ENCODE measurements around the gene SNX8.

SNX8 gene

DNA sequence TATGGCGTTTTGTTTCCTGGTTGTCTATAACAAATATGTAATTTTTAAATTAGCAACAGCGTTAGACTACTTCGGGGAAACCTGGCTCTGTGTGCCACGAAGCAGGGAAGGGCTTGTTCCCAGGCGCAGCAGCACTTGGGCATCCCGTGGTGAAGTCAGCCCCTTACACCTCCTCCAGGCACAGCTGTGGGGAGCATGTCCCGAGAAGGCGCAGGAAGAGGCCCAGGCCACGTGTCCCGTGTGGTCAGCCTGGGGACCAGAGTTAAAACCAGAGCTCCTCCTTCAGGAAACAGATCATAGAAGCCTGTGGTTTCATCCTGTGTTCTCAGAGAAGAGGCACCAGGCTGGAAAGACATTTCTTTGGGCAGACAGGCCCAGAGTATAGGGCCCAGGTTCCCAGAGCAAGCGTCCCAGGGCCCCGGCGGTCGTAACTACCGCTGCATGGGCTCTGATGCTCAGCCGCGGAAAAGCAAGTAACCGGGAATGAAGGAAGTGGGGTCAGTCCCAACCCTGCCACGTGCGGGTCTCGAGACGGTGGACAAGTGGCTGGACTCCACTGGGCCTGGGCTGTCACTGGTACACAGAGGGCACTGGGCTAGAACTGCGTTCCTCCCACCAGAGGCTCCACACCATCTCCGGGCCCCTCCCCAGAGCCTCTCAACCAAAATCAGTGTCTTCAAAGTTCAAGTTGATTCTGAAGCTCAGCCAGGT is 65.1 kb downstream of the SNX8 start:
- Histone ChIP-seq H3K9me3 (ENCODE audit: insufficient read depth, low read depth, low read length) (no peaks in the 10 kb centered on the region), H3K4me1 (ENCODE audit: insufficient read depth, low read length) (no peaks in the 10 kb centered on the region), H3K27me3 (ENCODE audit: insufficient read depth, low read length) (no peaks in the 10 kb centered on the region), H3K36me3 (ENCODE audit: insufficient read depth, low read depth, low read length) (peaks cover 12% of the 10 kb centered on the region), H3K4me3 (ENCODE audit: low read length) (no peak overlapping the region), H3K27ac (ENCODE audit: low read length) (no peak overlapping the region), H3K9ac (ENCODE audit: low read depth, low read length) (no peak overlapping the region)

DNA sequence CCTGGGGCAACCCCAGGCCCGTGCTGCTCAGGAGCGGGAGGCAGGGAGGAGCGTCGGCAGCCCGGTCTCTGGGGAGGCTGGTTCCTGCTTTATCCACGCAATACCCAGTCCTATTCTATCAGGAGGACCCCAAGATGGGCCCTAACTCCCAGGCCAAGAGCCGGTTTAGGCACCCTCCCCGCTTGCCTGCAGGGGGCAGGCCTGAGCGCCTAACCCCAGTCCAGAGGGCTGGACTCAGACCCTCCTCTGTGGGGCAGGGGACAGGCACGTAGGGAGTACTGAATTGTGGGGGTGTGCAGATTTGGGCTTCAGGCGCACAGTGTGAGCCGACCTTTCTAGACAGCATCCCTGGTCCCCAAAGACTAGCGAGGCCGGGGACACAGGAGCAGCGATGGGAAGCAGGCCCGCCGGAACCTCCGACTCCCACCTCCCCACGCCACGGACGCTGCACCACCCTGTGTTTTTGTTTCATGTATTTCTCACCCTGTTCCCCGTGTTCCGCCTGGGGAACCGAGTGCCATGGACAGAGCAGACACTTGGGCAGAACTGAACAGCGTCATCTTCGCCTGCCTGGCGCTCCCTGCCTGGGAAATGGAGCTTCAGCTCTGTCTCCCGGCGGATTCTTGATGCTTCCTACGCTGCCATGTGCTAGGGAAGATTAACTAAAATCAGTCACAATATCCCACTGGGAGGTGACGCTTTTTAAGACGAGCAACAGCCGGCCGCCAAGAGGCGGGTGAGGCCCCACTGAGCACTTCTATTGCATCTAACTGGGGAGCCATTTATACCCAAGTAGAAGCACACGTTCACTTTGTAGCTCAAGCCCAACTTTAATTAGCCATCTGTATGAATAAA is 66.9 kb downstream of the SNX8 start:
- H3K36me3 ChIP-seq (ENCODE audit: insufficient read depth, low read depth, low read length), result peaks cover 12% of the 10 kb centered on the region
- no peak overlapping the region for H3K27ac ChIP-seq (ENCODE audit: low read length)
- no peak overlapping the region for H3K4me3 ChIP-seq (ENCODE audit: low read length)
- H3K9me3 ChIP-seq (ENCODE audit: insufficient read depth, low read depth, low read length), result no peaks in the 10 kb centered on the region
- no peaks in the 10 kb centered on the region for H3K4me1 ChIP-seq (ENCODE audit: insufficient read depth, low read length)
- no peaks in the 10 kb centered on the region for H3K27me3 ChIP-seq (ENCODE audit: insufficient read depth, low read length)
- H3K9ac ChIP-seq (ENCODE audit: low read depth, low read length), result peak overlapping the region; percentile 41; the same call in 1 of the 2 replicates

DNA sequence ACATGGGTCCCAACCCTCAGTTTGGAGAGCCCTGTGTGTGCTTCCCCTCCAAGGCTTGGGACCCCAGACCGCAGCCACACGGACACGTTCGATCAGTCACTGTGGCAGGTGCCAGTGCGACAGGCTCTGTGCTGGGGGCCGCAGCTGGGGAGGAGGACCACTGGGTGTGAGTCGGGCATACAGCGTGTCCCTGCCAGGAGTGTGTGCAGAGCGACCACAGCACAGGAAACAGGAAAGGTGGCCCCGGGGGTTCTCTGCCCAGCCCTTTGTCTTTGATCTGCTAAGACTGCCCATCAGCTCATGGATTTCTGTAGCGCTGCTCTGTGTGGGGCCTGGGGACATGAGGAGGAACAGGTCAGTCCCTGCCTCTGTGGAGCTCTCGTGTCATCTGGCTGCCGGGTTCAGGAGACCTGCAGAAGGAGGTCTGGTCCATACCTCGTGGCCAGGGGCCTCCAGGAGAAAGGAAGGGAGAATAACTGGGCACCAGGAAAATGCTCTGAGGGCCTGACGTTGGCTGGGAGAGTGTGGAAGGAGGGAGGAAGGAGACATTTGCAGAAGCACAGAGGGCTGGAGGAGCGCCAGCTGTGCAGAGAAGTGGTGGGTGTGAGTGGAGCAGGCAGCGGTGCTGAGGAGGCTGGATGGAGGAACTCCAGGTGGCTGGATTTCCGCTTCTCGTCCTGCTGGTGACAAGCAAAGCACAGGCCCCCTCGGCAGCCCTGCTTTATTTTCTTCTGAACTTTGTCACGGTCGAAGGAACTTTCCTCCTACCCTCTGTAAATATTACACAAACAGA is 68.2 kb downstream of the SNX8 start:
- Histone ChIP-seq H3K27ac (ENCODE audit: low read length) (no peak overlapping the region), H3K9me3 (ENCODE audit: insufficient read depth, low read depth, low read length) (no peaks in the 10 kb centered on the region), H3K9ac (ENCODE audit: low read depth, low read length) (no peak overlapping the region), H3K4me1 (ENCODE audit: insufficient read depth, low read length) (no peaks in the 10 kb centered on the region), H3K4me3 (ENCODE audit: low read length) (no peak overlapping the region), H3K36me3 (ENCODE audit: insufficient read depth, low read depth, low read length) (peaks cover 12% of the 10 kb centered on the region), H3K27me3 (ENCODE audit: insufficient read depth, low read length) (no peaks in the 10 kb centered on the region)

DNA sequence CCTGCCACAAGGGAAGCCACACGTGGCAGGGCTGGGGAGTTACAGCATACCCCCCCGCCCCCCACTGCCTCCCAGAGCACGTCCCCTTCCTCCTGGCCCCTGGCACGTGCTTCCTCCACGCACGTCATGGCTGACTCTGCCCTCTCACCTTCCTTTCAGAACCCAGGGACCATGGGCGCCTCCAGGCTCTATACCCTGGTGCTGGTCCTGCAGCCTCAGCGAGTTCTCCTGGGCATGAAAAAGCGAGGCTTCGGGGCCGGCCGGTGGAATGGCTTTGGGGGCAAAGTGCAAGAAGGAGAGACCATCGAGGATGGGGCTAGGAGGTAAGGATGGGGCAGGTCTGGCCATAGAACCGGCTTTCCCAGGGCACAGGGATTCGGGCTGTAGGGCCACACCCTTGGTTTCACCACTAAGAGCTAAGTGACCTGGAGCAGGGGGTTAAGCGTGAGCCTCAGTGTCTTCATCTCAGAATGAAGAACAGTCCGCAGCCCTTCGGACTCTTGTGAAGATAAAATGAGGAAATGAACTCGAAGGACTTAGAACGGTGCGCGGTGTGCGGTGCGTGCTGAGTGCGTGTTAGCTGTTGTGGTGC is 69.7 kb downstream of the SNX8 start:
- Histone ChIP-seq H3K4me3 (ENCODE audit: low read length) (no peak overlapping the region), H3K9ac (ENCODE audit: low read depth, low read length) (no peak overlapping the region), H3K36me3 (ENCODE audit: insufficient read depth, low read depth, low read length) (peaks cover 15% of the 10 kb centered on the region), H3K9me3 (ENCODE audit: insufficient read depth, low read depth, low read length) (no peaks in the 10 kb centered on the region), H3K27me3 (ENCODE audit: insufficient read depth, low read length) (no peaks in the 10 kb centered on the region), H3K27ac (ENCODE audit: low read length) (no peak overlapping the region), H3K4me1 (ENCODE audit: insufficient read depth, low read length) (no peaks in the 10 kb centered on the region)

DNA sequence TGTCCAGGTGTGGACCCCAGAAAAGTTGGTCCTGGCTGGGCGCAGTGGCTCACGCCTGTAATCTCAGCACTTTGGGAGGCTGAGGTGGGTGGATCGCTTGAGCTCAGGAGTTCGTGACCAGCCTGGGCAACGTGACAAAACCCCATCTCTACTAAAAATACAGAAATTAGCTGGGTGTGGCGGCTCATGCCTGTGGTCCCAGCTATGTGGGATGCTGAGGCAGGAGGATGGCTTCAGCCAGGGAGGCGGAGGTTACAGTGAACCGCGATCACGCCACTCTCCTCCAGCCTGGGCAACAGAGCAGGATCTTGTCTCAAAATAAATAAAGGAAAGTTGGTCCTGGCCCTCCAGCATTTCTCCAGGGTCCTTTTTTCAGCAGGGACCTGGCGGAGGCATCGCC is 70.8 kb downstream of the SNX8 start:
- Histone ChIP-seq H3K9me3 (ENCODE audit: insufficient read depth, low read depth, low read length) (no peaks in the 10 kb centered on the region), H3K4me3 (ENCODE audit: low read length) (peak overlapping the region; percentile 91; the same call in 1 of the 2 replicates), H3K27ac (ENCODE audit: low read length) (no peak overlapping the region), H3K27me3 (ENCODE audit: insufficient read depth, low read length) (no peaks in the 10 kb centered on the region), H3K9ac (ENCODE audit: low read depth, low read length) (peak overlapping the region; percentile 91; the same call in 1 of the 2 replicates), H3K4me1 (ENCODE audit: insufficient read depth, low read length) (no peaks in the 10 kb centered on the region), H3K36me3 (ENCODE audit: insufficient read depth, low read depth, low read length) (peaks cover 23% of the 10 kb centered on the region)

DNA sequence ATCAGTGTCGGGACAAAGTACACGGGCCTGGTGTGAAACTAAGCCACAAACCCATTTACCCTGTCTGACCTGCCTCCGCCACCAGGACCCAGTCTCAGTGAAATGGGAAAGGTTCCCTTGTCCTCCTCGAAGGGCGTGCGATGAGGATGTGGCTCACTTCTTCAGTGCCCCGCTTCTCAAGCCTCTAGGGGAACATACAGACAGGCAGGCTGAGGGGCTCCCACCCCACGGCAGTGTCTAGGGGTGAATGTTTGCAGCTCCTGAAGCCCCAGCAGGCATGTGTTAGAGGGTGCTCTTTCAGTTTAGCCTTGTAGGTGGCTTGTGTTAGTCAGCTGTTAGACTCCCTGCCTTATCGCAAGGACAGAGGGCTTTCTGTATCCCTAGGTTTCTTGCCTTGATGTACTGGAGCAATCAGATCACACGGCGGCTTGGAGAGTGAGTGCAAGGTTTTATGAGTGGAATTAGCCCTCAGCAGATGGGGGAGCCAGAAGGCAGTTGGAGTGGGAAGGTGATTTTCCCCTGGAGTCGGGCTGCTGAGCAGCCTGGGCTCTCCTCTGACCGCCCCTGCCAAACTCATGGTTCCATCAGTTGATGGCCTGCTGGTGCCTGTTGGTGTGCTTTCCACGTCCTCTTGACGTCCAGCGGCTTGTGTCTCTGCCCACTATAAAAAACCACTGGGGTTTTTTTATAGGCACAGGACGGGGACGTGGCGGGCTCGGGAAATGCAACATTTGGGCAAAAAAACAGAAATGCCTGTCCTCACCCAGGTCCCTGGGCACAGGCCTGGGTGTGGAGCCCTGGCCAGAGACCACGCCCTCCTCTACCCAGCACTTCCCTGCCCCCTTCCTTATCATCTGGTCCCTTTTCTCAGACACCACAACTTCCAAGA is 71.5 kb downstream of the SNX8 start:
- Histone ChIP-seq H3K9me3 (ENCODE audit: insufficient read depth, low read depth, low read length) (no peaks in the 10 kb centered on the region), H3K27ac (ENCODE audit: low read length) (peak overlapping the region; percentile 16), H3K36me3 (ENCODE audit: insufficient read depth, low read depth, low read length) (peaks cover 30% of the 10 kb centered on the region), H3K9ac (ENCODE audit: low read depth, low read length) (peak overlapping the region; percentile 91), H3K4me1 (ENCODE audit: insufficient read depth, low read length) (no peaks in the 10 kb centered on the region), H3K27me3 (ENCODE audit: insufficient read depth, low read length) (no peaks in the 10 kb centered on the region), H3K4me3 (ENCODE audit: low read length) (peak overlapping the region; percentile 91)

DNA sequence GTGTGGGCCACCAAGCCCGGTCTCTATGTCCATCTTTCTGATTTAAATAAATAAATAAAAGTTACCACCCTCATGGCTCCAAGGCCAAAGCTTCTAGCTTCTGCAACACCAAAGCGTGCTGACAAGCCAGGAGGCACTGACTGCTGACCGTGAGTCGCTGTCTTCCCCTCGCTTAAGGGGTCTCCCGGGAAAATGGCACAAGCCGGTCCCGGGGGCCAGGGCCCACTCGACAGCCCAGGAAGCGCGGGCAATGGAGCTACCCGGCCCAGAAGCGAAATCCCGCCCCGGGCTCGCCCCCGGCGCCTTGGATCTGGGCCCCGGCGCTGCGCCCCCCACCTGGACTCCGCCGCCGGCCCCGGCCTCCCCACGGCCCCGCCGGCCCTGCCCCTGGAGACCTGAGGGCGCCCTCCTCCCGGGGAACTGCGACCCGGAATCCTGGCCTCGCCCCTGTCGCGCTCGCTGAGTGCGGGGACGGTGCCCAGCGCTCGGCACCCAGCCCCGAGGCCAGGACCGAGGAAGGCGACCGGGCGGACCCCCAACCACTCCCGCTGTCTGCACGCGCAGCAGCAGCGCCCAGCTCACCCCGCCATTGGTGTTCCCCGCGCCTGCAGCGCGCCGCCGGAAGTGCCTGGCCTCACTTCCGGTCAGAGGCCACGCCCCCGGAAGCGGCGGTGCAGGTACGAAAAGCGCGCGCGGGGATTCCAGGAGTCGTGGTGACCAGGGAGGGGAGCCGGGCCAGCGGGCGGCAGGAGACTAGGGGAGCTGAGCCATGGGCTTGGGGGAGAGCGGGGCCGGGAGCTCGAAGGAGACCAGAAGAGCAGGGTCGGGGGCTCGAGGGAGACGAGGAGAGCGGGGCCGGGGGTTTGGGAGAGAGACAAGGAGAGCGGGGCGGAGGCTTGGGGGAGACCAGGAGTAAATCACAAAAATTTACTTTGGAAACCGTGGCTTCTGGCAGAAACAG is 72.4 kb downstream of the SNX8 start, which contains the start of the genes MRM2 and NUDT1:
Gene MRM2 (minus strand): TSS at position 626 of the 961 bp plus-strand sequence. CDS start 36 bp downstream, at position 590.
Gene NUDT1 (plus strand): TSS at position 647 of the 961 bp plus-strand sequence. CDS start 2,349 bp downstream, outside the sequence.
- Histone ChIP-seq H3K27ac (ENCODE audit: low read length) (peak within 1 kb of the TSS; percentile 16), H3K27me3 (ENCODE audit: insufficient read depth, low read length) (no peaks in the 10 kb centered on the region), H3K4me1 (ENCODE audit: insufficient read depth, low read length) (no peaks in the 10 kb centered on the region), H3K9ac (ENCODE audit: low read depth, low read length) (peak within 1 kb of the TSS; percentile 91), H3K4me3 (ENCODE audit: low read length) (peak within 1 kb of the TSS; percentile 91), H3K9me3 (ENCODE audit: insufficient read depth, low read depth, low read length) (no peaks in the 10 kb centered on the region), H3K36me3 (ENCODE audit: insufficient read depth, low read depth, low read length) (peaks cover 39% of the 10 kb centered on the region)

DNA sequence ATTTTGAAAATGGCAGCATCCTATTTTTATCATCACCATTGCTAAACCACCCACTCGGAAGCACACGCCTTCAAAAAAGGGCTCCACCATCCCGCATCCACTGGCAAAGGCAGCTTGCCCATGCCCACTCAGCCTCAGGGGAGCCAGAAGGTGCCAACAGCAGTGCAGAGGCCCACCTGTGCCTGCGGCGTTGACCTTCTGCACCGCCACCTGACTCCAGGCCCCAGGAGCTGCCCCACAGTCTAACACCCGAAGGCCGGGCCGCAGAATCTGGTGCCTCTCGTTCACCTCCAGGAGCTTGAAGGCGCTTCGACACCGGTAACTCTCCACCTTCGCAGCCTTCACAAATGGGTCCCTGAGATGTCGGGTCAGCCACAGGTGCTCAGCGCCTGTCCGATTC is 75.0 kb downstream of the SNX8 start:
- Histone ChIP-seq H3K27me3 (ENCODE audit: insufficient read depth, low read length) (no peaks in the 10 kb centered on the region), H3K27ac (ENCODE audit: low read length) (no peak overlapping the region), H3K9ac (ENCODE audit: low read depth, low read length) (no peak overlapping the region), H3K4me3 (ENCODE audit: low read length) (no peak overlapping the region), H3K4me1 (ENCODE audit: insufficient read depth, low read length) (no peaks in the 10 kb centered on the region), H3K36me3 (ENCODE audit: insufficient read depth, low read depth, low read length) (peaks cover 52% of the 10 kb centered on the region), H3K9me3 (ENCODE audit: insufficient read depth, low read depth, low read length) (no peaks in the 10 kb centered on the region)

DNA sequence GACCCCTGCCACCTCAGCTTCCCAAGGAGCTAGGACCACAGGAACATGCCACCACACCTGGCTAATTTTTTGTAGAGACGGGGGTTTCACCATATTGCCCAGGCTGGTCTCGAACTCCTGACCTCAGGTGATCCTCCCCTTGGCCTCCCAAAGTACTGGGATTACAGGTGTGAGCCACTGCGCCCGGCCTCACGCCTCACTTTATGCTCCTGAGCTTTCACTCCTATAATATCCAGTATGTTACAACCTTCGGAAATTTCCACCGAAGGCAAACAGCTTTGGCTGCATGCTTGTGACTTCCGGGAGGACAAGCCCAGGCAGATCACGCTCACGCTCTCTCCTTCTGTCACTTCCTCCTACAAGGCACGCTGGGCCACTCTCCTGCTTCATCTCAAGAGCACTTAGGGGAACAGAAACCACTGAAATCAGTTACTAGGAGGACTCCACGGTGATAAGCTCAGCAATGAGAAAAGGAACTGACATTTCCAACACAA is 77.1 kb downstream of the SNX8 start:
- Histone ChIP-seq H3K4me3 (ENCODE audit: low read length) (no peak overlapping the region), H3K4me1 (ENCODE audit: insufficient read depth, low read length) (no peaks in the 10 kb centered on the region), H3K9me3 (ENCODE audit: insufficient read depth, low read depth, low read length) (no peaks in the 10 kb centered on the region), H3K36me3 (ENCODE audit: insufficient read depth, low read depth, low read length) (peaks cover 57% of the 10 kb centered on the region), H3K27ac (ENCODE audit: low read length) (no peak overlapping the region), H3K9ac (ENCODE audit: low read depth, low read length) (no peak overlapping the region), H3K27me3 (ENCODE audit: insufficient read depth, low read length) (no peaks in the 10 kb centered on the region)
